Measurements from ENCODE around the gene ANKRD12.
"Not testable (repeated sequence)": the region's sequence is repeated elsewhere in the genome, so short reads cannot be mapped to it uniquely, and the experiment has no call there.

The ANKRD12 gene

DNA sequence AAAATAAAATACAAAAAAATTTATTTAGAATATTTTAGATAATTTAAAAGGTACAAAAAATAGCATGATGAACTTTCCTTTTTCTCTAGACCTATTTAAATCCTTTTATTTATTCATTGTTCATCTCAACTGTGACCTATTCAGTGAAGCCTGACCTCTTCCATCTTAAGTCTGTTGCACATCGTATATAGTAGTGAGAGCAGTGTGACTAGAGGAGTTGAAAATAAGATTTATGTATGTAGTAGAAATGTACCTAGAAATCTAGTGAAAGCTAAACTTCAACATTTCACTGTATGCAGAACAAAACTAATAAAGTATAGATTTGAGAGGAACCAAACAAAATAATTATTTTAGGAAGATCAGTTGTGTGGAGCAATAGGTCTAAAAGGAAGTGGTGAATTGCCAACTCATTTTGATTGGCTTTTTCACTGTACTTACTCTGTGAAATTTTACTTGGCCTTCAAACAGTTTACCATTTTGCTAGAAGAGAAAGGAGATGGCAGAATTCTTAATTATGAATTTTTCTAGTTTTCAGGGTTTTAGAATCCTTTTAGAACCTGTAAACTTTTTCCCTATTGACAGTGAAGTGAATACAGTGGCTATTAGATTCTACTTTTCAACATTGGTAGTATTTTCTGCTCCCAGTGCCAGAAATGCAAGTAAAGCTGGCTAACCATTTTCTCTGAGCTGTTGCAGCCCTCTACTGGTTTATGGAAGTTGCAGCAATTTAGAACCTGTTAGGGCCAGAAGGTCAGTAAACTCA is 11.0 kb downstream of the ANKRD12 start:
- DNase-seq, result peak; percentile 81

DNA sequence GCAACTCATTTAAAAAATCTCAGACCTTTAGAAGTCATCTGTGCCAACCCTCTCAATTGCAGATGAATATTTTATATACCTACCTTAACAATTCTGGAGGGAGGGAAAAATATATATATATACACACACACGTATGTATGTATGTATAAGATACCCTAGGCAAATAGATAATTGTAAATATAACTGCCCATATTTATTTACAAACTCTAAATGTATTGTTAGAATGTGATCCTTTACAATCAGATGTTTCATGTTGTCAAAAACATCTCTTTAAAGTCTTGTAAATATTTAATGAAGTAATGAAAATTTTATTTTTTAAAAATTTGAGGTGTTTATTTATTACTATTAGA is 11.6 kb downstream of the ANKRD12 start:
- DNase-seq, result no peak

DNA sequence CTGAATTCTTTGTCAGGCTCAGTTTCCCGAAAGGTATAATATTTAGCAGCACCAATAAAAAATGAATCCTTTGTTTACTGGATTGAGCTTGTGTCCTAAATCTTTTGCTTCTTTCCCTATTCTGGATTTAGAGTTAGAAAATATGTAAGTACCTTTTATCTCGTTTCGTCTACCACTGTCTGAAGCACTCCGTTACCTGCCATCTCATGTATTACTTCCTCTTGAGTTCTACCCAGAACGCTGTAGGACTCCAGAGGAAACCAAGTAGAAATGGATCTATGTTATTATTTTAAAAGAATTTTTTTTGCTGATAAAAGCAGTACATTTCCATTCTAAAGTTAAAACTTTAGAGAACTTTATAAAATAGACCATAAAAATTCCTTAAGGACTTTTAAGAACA is 13.5 kb downstream of the ANKRD12 start:
- no peak for DNase-seq

DNA sequence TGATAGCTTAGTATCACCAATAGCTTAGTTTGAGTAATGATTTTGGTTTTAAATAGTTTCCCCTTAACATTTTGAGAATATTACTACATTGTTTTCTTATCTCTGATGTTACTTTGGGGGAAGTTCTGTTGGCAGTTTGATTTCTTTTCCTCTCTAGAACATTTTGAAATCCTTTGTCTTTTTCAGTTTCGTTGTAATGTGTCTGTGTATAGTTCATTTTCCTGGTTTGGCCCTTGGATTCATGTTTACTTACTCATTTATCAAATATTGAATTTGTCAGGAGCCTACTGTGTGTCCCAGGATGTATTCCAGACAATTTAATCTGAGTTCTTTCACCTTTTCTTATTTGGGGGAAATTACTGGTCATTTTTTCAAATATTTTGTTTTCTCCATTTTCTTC is 16.7 kb downstream of the ANKRD12 start:
- DNase-seq, result peak; percentile 10

DNA sequence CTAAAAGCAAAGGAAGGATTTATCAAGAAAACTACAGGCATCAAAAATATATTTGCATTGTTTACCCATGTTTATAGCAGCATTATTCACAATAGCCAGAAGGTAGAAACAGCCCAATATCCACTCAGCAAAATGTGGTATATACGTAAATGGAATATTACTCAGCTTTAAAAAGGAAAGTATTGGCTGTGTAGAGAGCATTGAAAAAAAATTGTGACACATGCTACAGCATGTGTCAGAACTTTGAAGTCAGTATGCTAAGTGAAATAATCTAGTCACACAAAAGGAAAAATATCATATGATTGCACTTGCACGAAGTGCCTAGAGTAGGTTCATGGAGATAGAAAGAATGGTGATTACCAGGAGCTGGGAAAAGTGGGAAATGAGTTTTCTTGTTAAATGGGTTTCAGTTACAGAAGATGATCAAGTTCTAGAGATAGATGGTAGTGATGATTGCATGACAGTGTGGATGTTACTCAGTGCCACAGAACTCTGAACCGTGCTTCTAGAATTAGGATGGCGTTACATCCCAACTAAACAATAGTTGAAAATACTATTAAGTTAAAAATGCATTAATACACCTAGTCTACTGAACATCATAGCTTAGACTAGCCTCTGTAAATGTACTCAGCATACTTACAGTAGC is 20.1 kb downstream of the ANKRD12 start:
- no peak for DNase-seq

DNA sequence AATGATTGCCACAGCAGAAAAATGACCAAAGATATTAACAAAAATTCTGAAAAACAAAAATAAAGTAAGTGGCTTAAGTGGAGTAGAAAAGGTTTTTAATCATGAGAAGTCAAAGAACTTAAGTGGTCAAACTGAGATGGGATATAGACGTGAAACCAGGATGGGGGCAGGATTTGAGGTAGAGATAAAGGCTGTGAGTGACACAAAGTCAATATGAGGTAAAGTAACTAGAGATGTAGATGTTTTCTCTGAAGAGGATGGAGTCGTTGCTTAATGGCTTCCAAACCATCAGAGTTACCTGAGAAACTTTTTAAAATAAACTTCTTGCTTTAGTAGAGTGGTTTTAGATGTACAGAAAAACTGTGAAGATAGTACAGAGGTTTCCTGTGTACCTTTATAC is 21.2 kb downstream of the ANKRD12 start:
- DNase-seq, result no peak

DNA sequence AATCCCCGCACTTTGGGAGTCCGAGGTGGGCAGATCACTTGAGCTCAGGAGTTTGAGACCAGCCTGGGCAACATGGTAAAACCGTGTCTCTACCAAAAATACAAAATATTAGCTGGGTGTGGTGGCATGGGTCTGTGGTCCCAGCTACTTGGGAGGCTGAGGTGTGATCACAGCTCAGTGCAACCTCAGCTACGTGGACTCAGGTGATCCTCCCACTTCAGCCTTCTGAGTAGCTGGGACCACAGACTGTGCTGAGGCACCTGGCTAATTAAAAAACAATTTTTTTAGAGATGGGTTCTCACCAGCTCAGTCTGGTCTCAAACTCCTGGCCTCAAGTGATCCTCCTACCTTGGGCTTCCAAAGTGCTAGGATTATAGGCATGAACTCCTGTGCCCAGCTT is 23.4 kb downstream of the ANKRD12 start:
- DNase-seq, result no peak

DNA sequence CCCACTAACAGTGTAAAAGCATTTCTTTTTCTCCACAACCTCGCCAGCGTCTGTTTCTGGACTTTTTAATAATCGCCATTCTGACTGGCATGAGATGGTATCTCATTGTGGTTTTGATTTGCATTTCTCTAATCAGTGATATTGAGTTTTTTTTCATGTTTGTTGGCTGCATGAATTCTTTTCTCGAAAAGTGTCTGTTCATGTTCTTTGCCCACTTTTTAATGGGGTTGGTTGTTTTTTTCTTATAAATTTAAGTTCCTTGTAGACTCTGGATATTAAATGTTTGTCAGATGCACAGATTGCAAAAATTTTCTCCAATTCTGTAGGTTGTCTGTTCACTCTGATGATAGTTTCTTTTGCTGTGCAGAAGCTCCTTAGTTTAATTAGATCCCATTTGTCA is 26.1 kb downstream of the ANKRD12 start:
- not testable (repeated sequence) for DNase-seq

DNA sequence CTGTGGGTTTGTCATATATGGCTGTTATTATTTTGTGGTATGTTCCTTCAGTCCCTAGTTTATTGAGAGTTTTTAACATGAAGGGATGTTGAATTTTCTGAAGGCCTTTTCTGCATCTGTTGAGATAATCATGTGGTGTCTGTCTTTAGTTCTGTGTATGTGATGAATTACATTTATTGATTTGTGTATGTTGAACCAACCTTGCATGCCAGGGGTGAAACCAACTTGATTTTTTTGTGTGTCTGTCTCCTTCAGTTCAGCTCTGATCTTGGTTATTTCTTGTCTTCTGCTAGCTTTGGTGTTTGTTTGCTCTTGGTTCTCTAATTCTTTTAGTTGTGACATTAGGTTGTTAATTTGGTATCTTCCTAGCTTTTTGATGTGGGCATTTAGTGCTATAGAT is 27.6 kb downstream of the ANKRD12 start:
- not testable (repeated sequence) for DNase-seq

DNA sequence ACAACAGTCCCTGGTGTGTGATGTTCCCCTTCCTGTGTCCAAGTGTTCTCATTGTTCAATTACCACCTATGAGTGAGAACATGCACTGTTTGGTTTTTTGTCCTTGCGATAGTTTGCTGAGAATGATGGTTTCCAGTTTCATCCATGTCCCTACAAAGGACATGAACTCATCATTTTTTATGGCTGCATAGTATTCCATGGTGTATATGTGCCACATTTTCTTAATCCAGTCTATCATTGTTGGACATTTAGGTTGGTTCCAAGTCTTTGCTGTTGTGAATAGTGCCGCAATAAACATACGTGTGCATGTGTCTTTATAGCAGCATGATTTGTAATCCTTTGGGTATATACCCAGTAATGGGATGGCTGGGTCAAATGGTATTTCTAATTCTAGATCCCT is 29.3 kb downstream of the ANKRD12 start:
- DNase-seq, result not testable (repeated sequence)

DNA sequence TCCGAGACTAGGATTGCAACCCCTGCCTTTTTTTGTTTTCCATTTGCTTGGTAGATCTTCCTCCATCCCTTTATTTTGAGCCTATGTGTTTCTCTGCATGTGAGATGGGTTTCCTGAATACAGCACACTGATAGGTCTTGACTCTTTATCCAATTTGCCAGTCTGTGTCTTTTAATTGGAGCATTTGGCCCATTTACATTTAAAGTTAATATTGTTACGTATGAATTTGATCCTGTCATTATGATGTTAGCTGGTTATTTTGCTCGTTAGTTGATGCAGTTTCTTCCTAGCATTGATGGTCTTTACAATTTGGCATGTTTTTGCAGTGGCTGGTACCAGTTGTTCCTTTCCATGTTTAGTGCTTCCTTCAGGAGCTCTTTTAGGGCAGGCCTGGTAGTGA is 32.9 kb downstream of the ANKRD12 start:
- DNase-seq, result not testable (repeated sequence)

DNA sequence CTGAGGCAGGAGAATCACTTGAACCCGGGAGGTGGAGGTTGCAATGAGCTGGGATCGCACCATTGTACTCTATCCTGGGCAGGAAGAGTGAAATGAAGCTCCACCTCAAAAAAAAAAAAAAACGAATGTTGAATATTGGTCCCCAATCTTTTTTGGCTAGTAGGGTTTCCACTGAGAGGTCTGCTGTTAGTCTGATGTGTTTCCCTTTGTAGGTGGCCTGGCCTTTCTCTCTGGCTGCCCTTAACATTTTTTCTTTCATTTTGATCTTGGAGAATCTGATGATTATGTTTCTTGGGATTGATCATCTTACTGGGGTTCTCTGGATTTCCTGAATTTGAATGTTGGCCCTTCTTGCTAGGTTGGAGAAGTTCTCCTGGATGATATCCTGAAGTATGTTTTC is 35.3 kb downstream of the ANKRD12 start:
- not testable (repeated sequence) for DNase-seq

DNA sequence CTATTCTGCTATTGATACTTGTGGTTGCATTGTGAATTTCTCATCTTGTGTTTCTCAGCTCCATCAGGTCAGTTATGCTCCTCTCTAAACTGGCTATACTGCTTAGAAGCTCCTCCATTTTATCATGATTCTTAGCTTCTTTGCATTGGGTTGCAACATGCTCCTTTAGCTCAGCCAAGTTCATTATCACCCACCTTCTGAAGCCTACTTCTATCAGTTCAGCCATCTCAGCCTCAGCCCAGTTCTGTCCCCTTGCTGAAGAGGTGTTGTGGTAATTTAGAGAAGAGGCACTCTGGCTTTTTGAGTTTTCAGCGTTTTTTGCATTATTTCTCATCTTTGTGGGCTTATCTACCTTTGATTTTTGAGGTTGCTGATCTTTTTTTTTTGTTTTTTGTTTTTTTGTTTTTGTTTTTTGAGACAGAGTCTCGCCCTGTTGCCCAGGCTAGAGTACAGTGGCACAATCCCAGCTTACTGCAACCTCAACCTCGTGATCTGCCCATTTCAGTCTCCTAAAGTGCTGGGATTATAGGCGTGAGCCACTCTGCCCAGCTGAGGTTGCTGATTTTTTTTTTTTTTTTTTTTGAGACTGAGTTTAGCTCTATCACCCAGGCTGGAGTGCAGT is 36.0 kb downstream of the ANKRD12 start:
- DNase-seq, result peak; percentile 12

DNA sequence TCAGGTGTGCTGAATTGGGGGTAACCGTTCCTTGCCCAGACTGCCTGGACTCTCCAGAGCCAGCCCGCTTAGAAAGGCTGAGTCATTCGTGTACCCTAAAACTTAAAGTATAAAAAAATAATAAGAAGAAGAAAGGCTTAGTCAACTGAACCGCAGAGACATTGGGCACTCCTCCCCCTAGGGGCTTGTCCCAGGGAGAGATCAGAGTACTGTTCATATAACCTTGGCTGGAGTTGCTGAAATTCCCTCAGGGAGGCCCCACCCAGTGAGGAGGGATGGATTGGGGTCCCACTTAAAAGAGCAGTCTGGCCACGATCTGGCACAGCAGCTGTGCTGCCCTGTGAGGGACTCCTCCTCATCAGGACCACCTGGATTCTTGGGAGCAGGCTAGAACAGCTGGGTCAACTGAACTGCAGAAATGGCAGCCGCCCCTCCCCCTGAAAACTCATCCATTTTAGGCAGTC is 37.2 kb downstream of the ANKRD12 start:
- DNase-seq, result no peak

DNA sequence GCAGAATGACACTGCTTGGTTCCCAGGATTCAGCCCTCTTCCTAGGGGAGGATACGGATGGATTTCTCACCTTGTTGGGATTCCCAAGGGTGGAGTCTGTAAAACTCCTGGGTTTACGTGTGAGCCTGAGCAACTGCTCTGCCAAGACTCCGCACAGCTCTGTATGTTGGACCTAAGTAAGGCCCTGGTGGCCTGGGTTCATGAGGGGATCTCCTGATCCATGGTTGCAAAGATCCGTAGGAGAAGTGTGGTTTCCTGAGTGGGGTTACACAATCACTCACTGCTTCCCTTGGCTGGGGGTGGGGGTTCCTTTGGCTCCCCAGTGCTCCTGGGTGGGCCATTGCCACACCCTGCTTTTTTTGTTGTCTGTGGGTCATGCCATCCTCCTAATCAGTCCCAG is 37.7 kb downstream of the ANKRD12 start:
- DNase-seq, result peak; percentile 69

DNA sequence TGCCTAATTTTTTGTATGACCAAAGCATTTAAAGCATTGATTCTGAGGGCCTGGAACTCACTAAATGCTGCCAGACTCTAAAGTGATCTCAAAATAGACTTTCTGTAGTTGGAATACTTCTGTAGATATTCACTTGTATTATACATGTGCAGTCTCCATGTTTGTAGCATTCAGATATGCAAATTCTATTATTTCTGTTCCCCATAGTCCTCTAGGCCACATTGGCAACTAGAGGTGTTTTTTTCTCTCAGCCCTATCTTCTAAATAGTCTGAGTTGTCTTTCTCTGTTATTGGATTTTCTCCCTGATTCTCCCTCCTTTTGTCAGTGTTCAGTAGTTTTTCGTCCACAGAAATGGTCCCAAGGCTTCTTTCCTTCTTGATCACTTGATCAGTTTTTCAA is 38.5 kb downstream of the ANKRD12 start:
- DNase-seq, result no peak

DNA sequence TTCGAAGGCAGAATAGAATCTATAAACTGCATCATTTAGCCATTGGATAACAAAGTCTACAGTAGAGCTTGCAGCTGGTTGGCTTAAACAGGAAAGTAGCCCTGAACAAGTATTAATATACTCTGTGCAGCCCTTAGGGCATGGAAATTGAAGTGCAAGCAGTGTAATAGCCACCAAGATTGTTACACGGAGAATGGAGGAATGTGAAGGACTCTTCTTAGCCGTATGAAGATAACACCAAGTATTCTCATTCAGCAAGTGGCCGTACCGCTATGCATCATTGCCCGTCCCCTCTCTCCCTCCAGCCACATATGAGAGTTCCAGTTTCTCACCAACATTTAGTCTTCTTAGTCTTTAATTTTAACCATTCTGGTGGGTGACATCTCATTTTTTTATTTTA is 40.5 kb downstream of the ANKRD12 start:
- no peak for DNase-seq

DNA sequence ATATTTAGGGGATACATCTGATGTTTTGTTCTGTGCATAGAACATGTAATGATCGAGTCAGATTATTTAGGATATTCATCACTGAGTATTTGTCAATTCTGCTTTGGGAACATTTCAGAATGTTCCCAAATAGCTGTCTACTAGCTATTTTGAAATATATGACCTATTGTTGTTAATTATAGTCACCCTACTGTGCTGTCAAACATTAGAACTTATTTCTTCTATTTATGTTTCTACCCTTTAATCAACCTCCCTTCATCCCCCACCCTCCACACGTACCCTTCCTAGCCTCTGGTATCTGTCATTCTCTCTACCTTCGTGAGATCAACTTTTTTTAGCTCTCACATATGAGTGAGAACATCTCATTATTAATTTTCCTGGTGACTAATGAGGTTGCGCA is 40.9 kb downstream of the ANKRD12 start:
- no peak for DNase-seq

DNA sequence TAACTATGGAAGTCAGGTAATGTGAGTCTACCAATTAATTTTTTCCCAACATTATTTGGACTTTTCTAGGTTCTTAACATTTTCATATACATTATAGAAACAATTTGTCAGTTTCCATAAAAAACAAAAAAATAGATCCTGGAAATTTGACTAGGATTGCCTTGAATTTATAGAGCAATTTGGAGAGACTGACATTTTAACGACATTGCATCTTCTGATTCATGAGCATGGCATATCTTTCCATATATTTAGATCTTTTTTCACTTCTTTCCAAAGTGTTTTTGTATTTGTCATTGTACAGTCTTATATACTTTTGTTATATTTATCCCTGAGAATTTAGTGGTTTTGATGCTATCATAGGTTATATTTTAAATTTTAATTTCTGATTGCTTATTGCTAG is 42.0 kb downstream of the ANKRD12 start:
- DNase-seq, result no peak

DNA sequence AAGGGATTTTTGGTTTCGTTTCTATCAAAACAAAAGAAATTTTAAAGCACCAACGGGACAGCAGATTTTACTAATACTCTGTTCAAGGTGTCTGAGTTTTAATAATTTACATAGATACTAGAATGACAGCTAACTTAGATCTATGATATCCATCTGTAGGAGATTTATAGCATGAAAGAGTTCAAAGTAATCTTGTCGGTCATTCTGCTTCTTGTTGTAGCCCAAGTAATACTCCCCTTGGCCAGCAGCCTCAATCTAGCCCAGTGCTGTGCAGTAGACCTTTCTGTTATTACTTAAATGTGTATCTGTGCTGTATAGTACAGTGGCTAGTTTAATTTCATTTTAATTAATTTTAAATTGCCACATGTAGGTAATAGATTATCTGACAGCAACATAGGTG is 44.7 kb downstream of the ANKRD12 start:
- no peak for DNase-seq

DNA sequence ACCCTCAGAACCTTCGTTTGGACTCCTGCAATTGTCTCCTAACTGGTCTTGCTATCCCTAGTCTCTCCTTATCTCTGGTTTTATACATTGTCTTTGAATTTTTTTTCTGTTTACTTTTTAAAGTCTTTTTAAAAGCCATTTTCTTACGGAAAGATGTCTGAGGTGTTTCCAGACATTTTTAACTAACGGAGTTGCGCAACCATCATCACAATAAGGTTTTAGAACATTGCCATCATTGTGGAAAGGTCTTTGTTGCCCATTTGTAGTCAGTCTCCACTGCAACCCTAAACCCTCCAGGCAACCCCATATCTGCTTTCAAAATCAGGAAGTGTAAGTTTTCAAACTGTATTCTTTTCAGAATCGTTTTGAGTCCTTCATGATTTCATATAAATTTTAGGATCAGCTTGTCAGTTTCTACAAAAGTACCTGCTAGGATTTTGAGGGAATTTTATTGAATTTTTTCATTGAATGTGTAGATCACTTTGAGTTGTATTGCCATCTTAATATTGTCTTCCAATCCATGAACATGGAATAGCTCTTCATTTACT is 46.3 kb downstream of the ANKRD12 start:
- peak; percentile 52 for DNase-seq

DNA sequence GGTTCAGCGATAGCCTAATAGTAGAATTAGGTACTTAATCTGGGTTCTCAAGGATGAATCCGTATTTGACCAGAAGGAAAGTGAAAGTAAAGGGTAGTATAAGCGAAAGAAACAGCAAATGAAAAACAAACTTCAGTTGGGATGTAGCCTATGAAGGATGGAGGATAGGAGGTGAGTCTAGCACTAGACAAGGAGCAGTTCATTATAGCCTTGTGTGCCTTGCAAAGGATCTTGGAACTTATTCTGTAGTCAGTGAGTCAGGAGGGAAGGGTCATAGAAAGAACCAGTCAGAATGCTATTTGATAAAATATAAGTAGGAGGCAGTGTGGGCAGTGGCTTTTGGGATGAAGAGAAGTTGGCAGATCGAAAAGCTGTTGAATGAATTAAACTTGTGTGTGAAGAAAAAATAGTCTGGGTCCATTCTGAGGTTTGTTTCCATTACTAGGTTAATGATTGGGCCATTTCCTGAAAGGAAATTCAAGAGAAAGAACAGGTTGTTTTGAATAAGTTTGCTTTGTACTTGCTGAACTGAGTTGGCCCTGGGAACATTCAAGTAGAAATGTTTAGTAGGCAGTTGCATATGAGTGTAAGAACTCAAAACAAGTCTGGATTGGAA is 48.5 kb downstream of the ANKRD12 start:
- no peak for DNase-seq

Measured in MV-4-11 (cell line).